Fibroblast of lung (primary cell): ENCODE results near the gene GRID1. TPM values are rescaled to one million over a fixed set of nuclear protein-coding genes. Genes with fewer than 3 reads are reported as not detected.

Experiments used
- DNase-seq, 2 donors: peaks; one replicate each; pipeline versions ENCODE4 v3.0.0 to v3.0.0-alpha.2; 2010; ENCODE audit warnings: low read depth in 2 of 2
- H2AFZ ChIP-seq: 2 replicates; pipeline ENCODE4 v1.5.1; 2012; ENCODE audit warnings: low read length, control low read depth, inconsistent platforms
- H3K27ac ChIP-seq: 2 replicates; pipeline ENCODE4 v1.5.1; 2011; ENCODE audit warnings: low read length, control low read depth; ENCODE audit not compliant: insufficient read depth
- H3K27me3 ChIP-seq: 2 replicates; pipeline ENCODE4 v1.5.1; 2011; ENCODE audit warnings: mild to moderate bottlenecking, low read length; ENCODE audit not compliant: control insufficient read depth, insufficient read depth
- H3K36me3 ChIP-seq: 2 replicates; pipeline ENCODE4 v1.5.1; 2011; ENCODE audit warnings: low read length; ENCODE audit not compliant: control insufficient read depth, insufficient read depth
- H3K4me1 ChIP-seq: 2 replicates; pipeline ENCODE4 v1.5.1; 2011; ENCODE audit warnings: low read length; ENCODE audit not compliant: control insufficient read depth, insufficient read depth; ENCODE audit errors: extremely low read depth
- H3K4me2 ChIP-seq: 2 replicates; pipeline ENCODE4 v1.5.1; 2011; ENCODE audit warnings: low read length, control low read depth; ENCODE audit not compliant: insufficient read depth; ENCODE audit errors: extremely low read depth
- H3K4me3 ChIP-seq, 4 experiments: fragments of 200-600 bp in 1 of 4; sonication (generic) in 1 of 4; replicated peaks in 1 of 4; 2 replicates each; pipeline ENCODE4 v1.5.1; 2011 to 2016; ENCODE audit warnings: low read length in 4 of 4, low read depth in 3 of 4, mild to moderate bottlenecking in 3 of 4, control low read depth in 2 of 4, inconsistent platforms in 1 of 4, mixed read lengths in 1 of 4; ENCODE audit not compliant: insufficient read depth in 1 of 4; ENCODE audit errors: control extremely low read depth in 1 of 4
- H3K79me2 ChIP-seq: 2 replicates; pipeline ENCODE4 v1.5.1; 2012; ENCODE audit warnings: mild to moderate bottlenecking, low read length, inconsistent platforms; ENCODE audit not compliant: control insufficient read depth, insufficient read depth
- H3K9ac ChIP-seq: 2 replicates; pipeline ENCODE4 v1.5.1; 2011; ENCODE audit warnings: mild to moderate bottlenecking, low read length, control low read depth; ENCODE audit not compliant: insufficient read depth
- H3K9me3 ChIP-seq: 2 replicates; pipeline ENCODE4 v1.5.1; 2012; ENCODE audit warnings: low read depth, low read length; ENCODE audit not compliant: control insufficient read depth, insufficient read depth
- H4K20me1 ChIP-seq: 2 replicates; pipeline ENCODE4 v1.5.1; 2011; ENCODE audit warnings: low read length; ENCODE audit not compliant: control insufficient read depth, insufficient read depth; ENCODE audit errors: extremely low read depth
- EZH2 ChIP-seq: IDR thresholded peaks from 2 replicates; pipeline ENCODE4 v1.5.1; 2012; ENCODE audit warnings: low read length, control low read depth, mild to moderate bottlenecking; ENCODE audit errors: missing control alignments
- polyA plus RNA-seq, 2 donors: library from polyadenylated mRNA; depleted of rRNA in 1 of 2; stranded (reverse) in 1 of 2; unstranded in 1 of 2; fragments of >200 nt; gene quantifications; 2 replicates each; pipeline ENCODE4 v1.2.1, GENCODE V29; 2011 to 2012; ENCODE audit warnings: missing spikeins in 1 of 2
- total RNA-seq: library from RNA; depleted of rRNA; stranded (reverse); fragments of >200 nt; gene quantifications from 2 replicates; pipeline ENCODE4 v1.2.1, GENCODE V29; 2014
- TF ChIP-seq, protein P1 (sequence below), 2 donors: IDR thresholded peaks in 1 of 2; conservative IDR thresholded peaks in 1 of 2; 1 replicate in 1 of 2; 2 replicates in 1 of 2; pipeline ENCODE4 v1.5.1; 2011 to 2012; ENCODE audit warnings: low read length in 2 of 2, control low read depth in 1 of 2, inconsistent platforms in 1 of 2, low read depth in 1 of 2, mild to moderate bottlenecking in 1 of 2

GRID1 gene
- total and polyA plus RNA-seq, 2 donors (not counting 1 experiment from before 2014, with no cell fraction given): 0.03 to 0.33 TPM

DNA sequence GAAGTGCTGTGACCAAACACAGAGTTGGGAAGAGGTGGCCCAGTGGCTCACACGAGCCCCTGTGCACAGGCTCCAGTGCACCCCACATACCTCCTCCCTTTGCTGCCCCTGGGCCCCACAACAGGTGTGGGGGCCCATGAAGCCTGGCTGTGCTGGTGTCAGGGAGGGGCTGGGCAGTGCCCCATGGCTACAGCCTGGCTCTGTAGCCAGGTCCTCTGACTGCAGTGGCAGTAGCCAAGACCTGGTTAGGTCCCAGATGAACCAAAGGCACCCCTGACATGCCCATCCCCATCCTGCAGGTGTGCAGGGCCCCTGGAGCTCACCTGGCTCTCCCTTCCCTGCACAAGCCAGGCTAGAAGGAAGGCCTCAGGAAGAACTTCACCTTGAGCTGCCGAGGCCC lies 176.3 kb downstream of the GRID1 start:
- no peak for DNase-seq
- H3K9ac ChIP-seq: no peak overlapping the region
- H3K79me2 ChIP-seq: no peaks in the 10 kb centered on the region
- H3K27ac ChIP-seq: no peak overlapping the region
- H4K20me1 ChIP-seq: no peaks in the 10 kb centered on the region
- TF ChIP-seq, protein P1, sequence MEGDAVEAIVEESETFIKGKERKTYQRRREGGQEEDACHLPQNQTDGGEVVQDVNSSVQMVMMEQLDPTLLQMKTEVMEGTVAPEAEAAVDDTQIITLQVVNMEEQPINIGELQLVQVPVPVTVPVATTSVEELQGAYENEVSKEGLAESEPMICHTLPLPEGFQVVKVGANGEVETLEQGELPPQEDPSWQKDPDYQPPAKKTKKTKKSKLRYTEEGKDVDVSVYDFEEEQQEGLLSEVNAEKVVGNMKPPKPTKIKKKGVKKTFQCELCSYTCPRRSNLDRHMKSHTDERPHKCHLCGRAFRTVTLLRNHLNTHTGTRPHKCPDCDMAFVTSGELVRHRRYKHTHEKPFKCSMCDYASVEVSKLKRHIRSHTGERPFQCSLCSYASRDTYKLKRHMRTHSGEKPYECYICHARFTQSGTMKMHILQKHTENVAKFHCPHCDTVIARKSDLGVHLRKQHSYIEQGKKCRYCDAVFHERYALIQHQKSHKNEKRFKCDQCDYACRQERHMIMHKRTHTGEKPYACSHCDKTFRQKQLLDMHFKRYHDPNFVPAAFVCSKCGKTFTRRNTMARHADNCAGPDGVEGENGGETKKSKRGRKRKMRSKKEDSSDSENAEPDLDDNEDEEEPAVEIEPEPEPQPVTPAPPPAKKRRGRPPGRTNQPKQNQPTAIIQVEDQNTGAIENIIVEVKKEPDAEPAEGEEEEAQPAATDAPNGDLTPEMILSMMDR (conservative IDR thresholded peaks at IDR 0.05 in 1 of 2, IDR thresholded peaks at IDR 0.05 in 1 of 2; ENCODE audit: low read depth in 1 of 2, low read length in 2 of 2): no peak
- TF ChIP-seq EZH2: no peak
- no peak overlapping the region for H2AFZ ChIP-seq
- H3K27me3 ChIP-seq: no peaks in the 10 kb centered on the region
- no peak overlapping the region for H3K4me2 ChIP-seq
- H3K4me1 ChIP-seq: no peaks in the 10 kb centered on the region
- H3K4me3 ChIP-seq: no peak overlapping the region
- no peaks in the 10 kb centered on the region for H3K9me3 ChIP-seq
- H3K36me3 ChIP-seq: no peaks in the 10 kb centered on the region

DNA sequence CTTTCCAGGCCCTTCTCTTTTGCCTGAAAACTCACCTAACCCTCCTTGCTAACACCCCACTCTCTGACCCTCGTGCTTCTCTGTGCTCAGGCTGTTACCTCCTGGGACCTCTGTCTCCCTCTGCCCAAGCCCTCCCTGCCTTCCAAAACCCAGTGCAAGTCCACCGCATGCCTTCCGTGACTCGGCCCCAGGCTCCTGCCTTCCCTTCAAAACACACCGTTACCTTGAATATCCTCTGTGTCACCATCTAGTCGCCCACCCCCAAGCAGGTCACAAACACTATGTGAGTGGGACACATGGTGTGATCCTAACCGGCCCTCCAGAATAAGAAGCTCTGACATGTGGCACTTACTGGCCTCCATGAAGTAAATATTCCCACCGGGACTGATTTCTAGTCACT lies 176.7 kb downstream of the GRID1 start:
- H3K79me2 ChIP-seq: no peaks in the 10 kb centered on the region
- no peaks in the 10 kb centered on the region for H3K36me3 ChIP-seq
- H3K4me2 ChIP-seq: no peak overlapping the region
- no peak for TF ChIP-seq EZH2
- no peaks in the 10 kb centered on the region for H3K9me3 ChIP-seq
- no peak overlapping the region for H3K4me3 ChIP-seq
- H3K9ac ChIP-seq: no peak overlapping the region
- DNase-seq: no peak
- no peaks in the 10 kb centered on the region for H3K27me3 ChIP-seq
- H2AFZ ChIP-seq: no peak overlapping the region
- no peaks in the 10 kb centered on the region for H4K20me1 ChIP-seq
- no peak overlapping the region for H3K27ac ChIP-seq
- no peaks in the 10 kb centered on the region for H3K4me1 ChIP-seq

DNA sequence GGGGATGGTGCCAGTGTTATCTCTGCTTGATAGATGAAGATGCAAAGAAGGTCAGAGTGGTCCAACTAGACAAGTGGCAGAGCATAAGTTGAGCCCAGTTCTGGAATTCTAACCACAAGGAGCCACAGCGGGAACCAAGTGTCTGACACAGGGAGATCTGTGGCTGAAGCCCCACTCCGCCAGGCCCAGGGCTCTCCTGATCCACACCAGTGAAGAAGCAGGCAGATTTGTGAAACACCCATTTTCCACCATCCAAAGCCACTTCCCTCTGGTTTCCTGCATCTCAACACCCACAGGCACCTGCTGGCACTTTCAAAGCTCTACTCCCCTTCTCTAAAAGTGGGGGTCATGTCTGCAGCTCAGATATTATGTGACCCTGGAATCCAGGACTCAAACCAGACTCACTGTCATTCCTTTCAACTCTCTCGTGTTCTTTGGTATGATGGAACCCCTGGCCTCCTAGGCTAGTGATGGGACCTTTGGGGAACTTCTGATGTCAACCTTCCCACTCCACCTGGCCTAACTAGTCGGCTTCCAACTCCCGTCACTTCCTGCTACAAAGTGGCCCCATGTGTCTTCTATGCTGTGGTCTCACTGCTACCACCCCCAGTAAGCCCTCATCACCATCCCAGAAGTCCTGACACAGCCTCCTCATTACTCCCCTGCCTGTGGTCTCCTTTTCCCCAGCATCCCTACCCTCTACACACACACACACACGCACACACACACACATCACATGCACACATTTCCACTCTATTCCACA lies 177.6 kb downstream of the GRID1 start:
- no peaks in the 10 kb centered on the region for H3K9me3 ChIP-seq
- H3K36me3 ChIP-seq: no peaks in the 10 kb centered on the region
- H2AFZ ChIP-seq: no peak overlapping the region
- H3K27ac ChIP-seq: no peak overlapping the region
- no peak overlapping the region for H3K4me2 ChIP-seq
- no peaks in the 10 kb centered on the region for H4K20me1 ChIP-seq
- no peak overlapping the region for H3K4me3 ChIP-seq
- H3K9ac ChIP-seq: no peak overlapping the region
- H3K27me3 ChIP-seq: no peaks in the 10 kb centered on the region
- no peaks in the 10 kb centered on the region for H3K4me1 ChIP-seq
- no peak for DNase-seq
- TF ChIP-seq, protein P1 (conservative IDR thresholded peaks at IDR 0.05 in 1 of 2, IDR thresholded peaks at IDR 0.05 in 1 of 2; ENCODE audit: low read depth in 1 of 2, low read length in 2 of 2): no peak
- H3K79me2 ChIP-seq: no peaks in the 10 kb centered on the region
